ENCODE results near the gene EEF2. TPM values are rescaled to one million over a fixed set of nuclear protein-coding genes. Genes with fewer than 3 reads are reported as not detected.

The EEF2 gene
- total RNA-seq, 1 experiment from 2014 or later, result 3,615 TPM

- Histone ChIP-seq H3T11ph (ENCODE audit: low read length) (no peak overlapping the region), H3K56ac (ENCODE audit: insufficient read length, low read depth, low read length) (no peak overlapping the region), H2BK20ac (ENCODE audit: low read depth, low read length, poor library complexity, severe bottlenecking) (no peak overlapping the region), H3K4me2 (ENCODE audit: insufficient read depth, insufficient read length, low read length) (no peak overlapping the region), H3K9me3 (ENCODE audit: control insufficient read depth, low read depth, low read length) (no peaks in the 10 kb centered on the region), H3K23me2 (ENCODE audit: insufficient read length, low read depth, low read length, poor library complexity, severe bottlenecking) (no peaks in the 10 kb centered on the region), H3K4ac (ENCODE audit: low read depth, low read length) (no peak overlapping the region), H2BK120ac (ENCODE audit: low read depth, low read length, poor library complexity, severe bottlenecking) (no peak overlapping the region), H3K27me3 (ENCODE audit: insufficient read depth, low read length) (no peaks in the 10 kb centered on the region), H3K9ac (ENCODE audit: extremely low read depth, insufficient read length, low read length) (no peak overlapping the region), H4K91ac (ENCODE audit: insufficient read length, low read depth, low read length) (no peak overlapping the region), H3K14ac (ENCODE audit: insufficient read depth, low read length) (no peak overlapping the region), H3K4me1 (ENCODE audit: insufficient read depth, low read length) (no peaks in the 10 kb centered on the region), H3K18ac (ENCODE audit: insufficient read length, low read depth, low read length) (no peak overlapping the region), H3K79me1 (ENCODE audit: insufficient read depth, low read depth, low read length, poor library complexity, severe bottlenecking) (peaks cover 4% of the 10 kb centered on the region), H2BK15ac (ENCODE audit: low read depth, low read length) (no peak overlapping the region), H3K23ac (ENCODE audit: insufficient read length, low read depth, low read length) (no peak overlapping the region), H4K20me1 (ENCODE audit: control insufficient read depth, insufficient read depth, insufficient read length) (no peaks in the 10 kb centered on the region), H2AK5ac (ENCODE audit: insufficient read length, low read length) (no peak overlapping the region), H2BK12ac (ENCODE audit: insufficient read length, low read depth, low read length) (no peak overlapping the region), H3K27ac (ENCODE audit: insufficient read length, low read depth, low read length) (no peak overlapping the region), H2AFZ (ENCODE audit: low read length) (no peak overlapping the region), H3K79me2 (ENCODE audit: insufficient read depth, low read length) (peaks cover 5% of the 10 kb centered on the region; the same call in 1 of the 2 replicates), H4K5ac (ENCODE audit: insufficient read length, low read depth, low read length) (no peak overlapping the region), H2BK5ac (ENCODE audit: insufficient read length, low read length) (no peak overlapping the region), H4K8ac (replicated peaks; ENCODE audit: insufficient read length, low read depth, low read length) (no peak overlapping the region)
- Mint-ChIP-seq H3K9me3 (no peaks in the 10 kb centered on the region; a peak in 1 of 5 replicates), H3K4me3 (0 out of 5 replicates have a peak overlapping the region, but pooled peaks of 1 of the 2 experiments have one; percentile 3), H3K27ac (peak overlapping the region; percentile 62 to 87 (median 69); a peak in 3 of 7 replicates), H3K36me3 (ENCODE audit: insufficient read depth in 1 of 3, low read depth in 3 of 3) (peaks cover 59 to 78% (median 68%) of the 10 kb centered on the region in 3 experiments), H3K27me3 (ENCODE audit: low read depth) (peaks cover 1% of the 10 kb centered on the region), H3K4me1 (peaks cover 4 to 5% of the 10 kb centered on the region in 2 experiments)
- peak; percentile 54 for TF ChIP-seq CTCF (conservative IDR thresholded peaks at IDR 0.05)
- DNase-seq, result peak; percentile 59
- WGBS (ENCODE audit: extremely low coverage, insufficient read length, low lambda C conversion rate), result no CpG with 5 or more reads among the region's 59 CpGs
These were observed 7.8 kb downstream of the EEF2 start for GRCh38 chr19:3977242-3978143.

All from H9 (cell line).